HG03095 (cell line): ENCODE data around the gene RAMAC.
"Not testable (repeated sequence)": the region's sequence is repeated elsewhere in the genome, so short reads cannot be mapped to it uniquely, and the experiment has no call there.

Experiments
- ATAC-seq: cut with Tn5 transposase; IDR thresholded peaks from one replicate; pipeline ENCODE4 v1.9.1; 2021; ENCODE audit warnings: moderate library complexity; ENCODE audit not compliant: unreplicated experiment

RAMAC gene

GRCh38 chr15:82985688-82986441 lies at the start of gene RAMAC:
Gene RAMAC (plus strand): TSS chr15:82986210. CDS start chr15:82989019, 2,809 bp downstream.
- peak; percentile 94 for ATAC-seq

DNA sequence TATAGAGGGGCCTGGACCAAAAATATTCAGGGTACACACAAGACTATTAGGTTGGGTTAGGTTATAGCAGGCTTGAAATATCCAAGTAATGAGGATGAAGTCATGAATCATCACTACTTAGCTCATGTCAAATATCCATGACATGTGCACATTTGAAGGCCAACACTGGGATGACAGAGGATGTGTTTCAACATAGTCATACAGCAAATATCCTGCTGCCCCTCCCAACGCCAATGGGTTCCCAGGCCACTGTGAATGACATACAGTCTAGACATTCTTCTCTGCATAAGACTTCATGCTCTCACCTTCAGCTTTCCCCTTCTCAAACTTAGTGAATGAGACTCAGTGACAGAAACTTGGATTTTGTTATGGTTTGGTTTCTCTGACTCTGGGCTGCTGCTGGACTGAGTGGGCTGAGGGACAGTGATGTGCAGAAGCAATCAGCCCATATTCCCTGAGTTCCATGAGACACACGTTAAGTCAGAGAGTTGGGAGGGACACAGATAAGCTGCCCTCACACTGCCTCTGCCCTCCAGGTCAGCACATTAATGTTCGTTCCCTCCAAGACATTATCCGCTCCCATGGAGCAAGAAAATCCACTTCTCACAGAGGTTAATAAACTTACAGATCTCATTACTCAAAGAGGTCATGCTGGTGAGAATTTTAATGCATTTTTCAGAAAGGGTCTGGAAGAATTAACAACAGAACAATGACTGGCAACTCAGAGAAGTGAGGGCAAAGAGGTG lies 48.9 kb upstream of the RAMAC start:
- no peak for ATAC-seq

DNA sequence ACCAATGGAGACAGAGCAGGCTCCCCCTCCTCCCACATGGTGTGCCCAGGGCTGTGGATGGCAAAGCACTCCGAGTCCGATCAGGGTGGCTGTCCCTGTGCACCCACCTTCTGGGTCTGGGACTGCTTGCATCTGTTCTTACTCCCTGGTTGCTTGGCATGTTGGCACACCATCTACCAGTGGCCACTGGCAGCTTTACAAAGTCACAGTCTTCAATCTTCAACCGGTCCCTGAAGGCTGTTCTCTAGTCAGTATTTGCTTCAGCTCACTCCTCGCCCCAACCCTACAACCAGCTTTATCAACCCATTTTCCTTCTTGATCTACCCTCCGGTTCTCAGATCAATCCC lies 48.3 kb upstream of the RAMAC start:
- no peak for ATAC-seq

GRCh38 chr15:82939678-82940077 lies 46.3 kb upstream of the RAMAC start:
- ATAC-seq = not testable (repeated sequence)

- ATAC-seq = no peak
These were observed 43.3 kb upstream of the RAMAC start for GRCh38 chr15:82942691-82943090.

- no peak for ATAC-seq
These were observed 42.8 kb upstream of the RAMAC start for GRCh38 chr15:82943176-82943575.

- ATAC-seq = no peak
These were observed 42.0 kb upstream of the RAMAC start for GRCh38 chr15:82944056-82944455.

- ATAC-seq = no peak
These were observed 41.2 kb upstream of the RAMAC start for GRCh38 chr15:82944821-82945220.

- ATAC-seq = no peak
These were observed 40.7 kb upstream of the RAMAC start for GRCh38 chr15:82945326-82945725.

DNA sequence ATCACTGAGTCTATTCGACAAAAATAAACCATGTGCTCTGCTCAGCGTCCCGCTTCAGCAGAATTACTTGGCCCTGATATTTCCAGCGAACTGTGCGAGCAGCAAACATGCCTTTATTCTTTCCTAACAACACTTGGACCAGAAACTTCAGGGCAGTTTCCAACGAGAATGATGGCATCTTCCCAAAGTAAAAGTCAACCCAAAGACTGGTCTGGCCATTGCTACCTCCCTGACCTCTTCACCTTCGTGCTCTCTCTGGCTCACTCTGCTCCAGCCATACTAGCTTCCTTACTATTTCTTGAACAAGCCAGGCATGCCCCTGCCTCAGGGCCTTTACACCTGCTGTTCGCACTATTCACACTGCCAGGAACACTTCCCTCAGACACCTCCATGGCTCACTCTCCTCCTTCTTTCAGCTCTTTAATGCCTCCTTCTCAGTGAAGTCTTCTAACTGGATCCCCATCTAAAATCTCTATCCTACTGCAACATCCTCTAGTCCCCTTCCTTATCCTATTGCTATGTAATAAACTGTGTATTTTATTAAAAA lies 39.8 kb upstream of the RAMAC start:
- no peak for ATAC-seq

- ATAC-seq = no peak
These were observed 35.7 kb upstream of the RAMAC start for GRCh38 chr15:82950295-82950694.

DNA sequence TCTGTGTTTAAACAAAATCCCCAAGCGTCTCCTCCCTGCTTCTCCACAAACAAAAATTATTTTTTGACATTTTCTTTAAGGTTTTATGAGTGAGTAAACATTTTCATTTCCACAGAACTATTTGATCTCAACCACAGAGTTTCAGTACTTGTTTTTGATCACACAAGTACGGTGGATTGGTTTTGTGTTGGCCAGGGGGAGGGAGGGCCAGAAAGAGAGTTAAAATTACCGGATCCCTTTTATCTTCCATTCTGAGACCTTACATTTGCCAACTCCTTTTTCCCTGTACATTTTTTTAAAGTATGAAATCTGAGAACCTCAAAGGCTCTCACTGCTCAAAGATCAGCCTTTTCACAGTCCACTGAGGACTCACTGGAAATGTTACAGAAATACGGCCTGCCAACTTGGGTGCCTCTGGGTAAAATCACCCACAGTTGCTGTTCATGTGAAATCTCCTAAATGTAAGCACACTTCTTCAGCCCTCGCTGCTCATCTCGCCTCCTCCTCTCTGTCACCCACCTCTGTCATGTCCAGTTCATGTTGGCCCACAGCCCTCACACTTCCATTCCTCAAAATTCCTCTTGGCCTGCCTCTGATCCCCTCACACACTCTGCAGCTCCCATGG lies 35.2 kb upstream of the RAMAC start:
- ATAC-seq = no peak

DNA sequence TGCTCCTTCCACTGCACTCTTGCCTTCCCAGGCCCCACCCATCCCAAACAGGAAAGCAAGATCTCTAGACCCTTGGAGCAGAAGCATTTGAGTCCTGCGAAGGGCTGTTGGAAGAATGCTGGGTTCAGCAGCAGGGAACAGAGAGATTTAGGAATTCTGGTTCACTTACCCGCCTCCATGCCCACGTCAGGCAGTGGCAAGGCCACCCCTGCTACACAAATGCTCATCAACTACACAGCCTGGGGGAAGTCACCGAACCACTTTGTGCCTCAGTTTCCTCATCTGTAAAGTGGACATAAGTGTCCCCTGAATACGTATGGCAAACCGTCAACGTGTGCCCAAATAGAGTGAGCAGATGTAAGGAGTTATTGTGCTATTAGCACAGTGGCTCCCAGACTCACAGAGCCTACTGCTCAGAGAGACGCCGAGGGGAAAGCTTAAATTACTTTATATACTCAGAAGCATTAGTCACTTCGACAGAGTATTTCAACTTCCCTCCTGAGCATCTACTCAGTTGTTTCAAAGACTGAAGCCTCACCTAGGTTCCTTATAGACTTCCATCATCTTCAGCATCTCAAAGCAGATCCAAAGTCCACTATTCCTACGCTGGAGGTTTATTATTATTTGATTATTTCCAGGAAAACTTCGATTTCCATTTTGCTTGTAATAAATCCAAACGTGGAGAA lies 34.4 kb upstream of the RAMAC start:
- ATAC-seq = no peak

- ATAC-seq = no peak
These were observed 33.6 kb upstream of the RAMAC start, which contains the start of gene HOMER2 for GRCh38 chr15:82952158-82953081. Gene HOMER2 (minus strand): TSS chr15:82952720. CDS start chr15:82952535, 185 bp downstream.

DNA sequence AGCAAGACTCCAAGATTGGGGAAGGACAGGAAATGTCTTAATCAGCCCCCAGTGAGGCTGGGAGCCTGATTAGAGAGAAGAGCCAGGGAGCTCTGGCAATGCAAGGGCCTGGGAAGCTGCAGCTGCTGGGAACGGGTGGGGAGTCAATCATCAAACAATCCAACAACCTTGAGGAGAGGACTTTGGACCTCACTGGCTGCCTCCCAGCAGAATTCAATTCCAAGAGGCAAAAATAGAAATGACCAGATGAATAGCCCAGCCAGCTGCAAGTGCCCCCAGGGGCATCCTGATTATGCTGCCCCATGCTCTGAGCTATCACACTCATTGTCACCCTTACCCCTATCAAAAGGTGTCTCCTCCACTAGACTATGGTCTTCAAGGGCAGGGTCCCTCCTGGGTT lies 27.4 kb upstream of the RAMAC start:
- ATAC-seq = no peak

- no peak for ATAC-seq
These were observed 26.6 kb upstream of the RAMAC start for GRCh38 chr15:82959423-82959822.

GRCh38 chr15:82960766-82961165 lies 25.2 kb upstream of the RAMAC start:
- ATAC-seq = no peak

DNA sequence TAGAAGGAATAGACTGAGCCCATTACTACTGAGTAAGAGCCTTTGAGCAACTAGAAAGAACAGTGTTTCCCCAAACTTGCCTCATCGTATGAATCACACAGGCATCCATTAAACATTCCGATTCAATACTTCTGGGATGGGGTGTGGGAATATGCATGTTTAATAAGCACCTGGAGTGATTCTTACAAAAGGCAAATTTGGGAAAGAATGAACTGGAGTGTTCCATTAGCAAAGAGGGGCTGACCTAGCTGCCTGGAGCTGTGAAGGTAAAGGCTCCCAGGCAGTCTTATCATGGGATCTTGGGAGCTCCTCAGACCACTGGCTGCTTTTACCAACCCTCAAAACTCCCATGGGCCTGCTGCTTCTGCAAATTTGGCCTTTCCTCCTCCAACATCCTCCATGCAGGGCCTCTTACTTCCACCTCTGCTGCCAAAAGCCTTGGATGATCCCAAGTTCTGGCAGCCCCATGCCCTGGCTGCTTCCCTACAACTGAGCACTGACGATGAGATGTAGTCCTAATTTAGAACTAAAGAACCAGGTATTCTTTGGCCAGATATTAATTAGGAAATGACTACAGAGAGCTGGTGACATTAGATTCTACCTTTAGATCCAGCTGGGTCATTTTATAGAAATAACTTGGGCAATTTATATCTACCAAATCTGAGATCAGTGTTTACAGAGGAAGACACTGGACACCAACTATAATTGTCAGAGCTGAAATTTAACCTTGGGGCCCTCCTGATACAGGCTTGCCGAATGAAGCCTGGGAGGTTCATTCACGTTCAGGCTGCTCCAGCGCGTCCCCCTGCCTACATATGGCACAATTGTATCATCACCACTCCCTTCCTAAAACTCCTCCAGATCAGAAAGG lies 22.3 kb upstream of the RAMAC start:
- ATAC-seq = no peak

DNA sequence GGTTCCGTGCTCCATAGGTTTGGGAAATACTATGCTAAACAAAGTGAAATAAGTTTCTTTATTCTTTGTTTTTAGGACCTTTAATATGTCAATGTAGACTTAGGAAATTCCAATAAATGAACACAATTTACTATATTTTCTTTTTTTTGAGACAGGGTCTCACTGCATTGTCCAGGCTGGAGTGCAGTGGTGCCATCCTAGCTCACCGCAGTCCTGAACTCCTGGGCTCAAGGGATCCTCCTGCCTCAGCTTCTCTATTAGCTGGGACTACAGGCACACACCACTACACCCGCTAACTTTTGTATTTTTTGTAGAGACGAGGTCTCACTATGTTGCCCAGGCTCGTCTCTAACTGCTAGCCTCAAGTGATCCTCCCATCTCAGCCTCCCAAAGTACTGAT lies 21.1 kb upstream of the RAMAC start:
- no peak for ATAC-seq
